Effector memory CD4-positive, alpha-beta T cell (primary cell): ENCODE measurements around the gene GPR152.
A peak's percentile ranks its signal among the peaks of the same experiment; 100 is the strongest.

Experiments
- DNase-seq, 3 donors: peaks; one replicate each; pipeline ENCODE4 v3.0.0-alpha.2; 2020
- H3K27ac ChIP-seq: 2 replicates; pipeline ENCODE4 v1.7.0; 2013; ENCODE audit warnings: mild to moderate bottlenecking, low read length, moderate library complexity; ENCODE audit not compliant: insufficient read depth, poor library complexity, severe bottlenecking
- H3K27me3 ChIP-seq: replicated peaks from 2 replicates; pipeline ENCODE4 v1.7.0; 2013; ENCODE audit warnings: mild to moderate bottlenecking, low read length; ENCODE audit not compliant: insufficient read depth, control insufficient read depth, poor library complexity, severe bottlenecking
- H3K36me3 ChIP-seq: 2 replicates; pipeline ENCODE4 v1.7.0; 2013; ENCODE audit warnings: mild to moderate bottlenecking, low read length, moderate library complexity; ENCODE audit not compliant: control insufficient read depth, insufficient read depth
- H3K4me1 ChIP-seq: 2 replicates; pipeline ENCODE4 v1.7.0; 2013; ENCODE audit warnings: low read length, mild to moderate bottlenecking; ENCODE audit not compliant: control insufficient read depth, insufficient read depth, poor library complexity, severe bottlenecking
- H3K4me3 ChIP-seq: 2 replicates; pipeline ENCODE4 v1.7.0; 2013; ENCODE audit warnings: low read length, low read depth, mild to moderate bottlenecking; ENCODE audit not compliant: insufficient read depth, poor library complexity, severe bottlenecking
- H3K9me3 ChIP-seq: 2 replicates; pipeline ENCODE4 v1.7.0; 2013; ENCODE audit warnings: mild to moderate bottlenecking, low read length, moderate library complexity; ENCODE audit not compliant: control insufficient read depth

The GPR152 gene

GRCh38 chr11:67494371-67495233 lies 42.1 kb upstream of the GPR152 start:
- Histone ChIP-seq H3K27me3 (no peaks in the 10 kb centered on the region), H3K4me3 (no peak overlapping the region), H3K36me3 (peaks cover 92% of the 10 kb centered on the region), H3K9me3 (no peaks in the 10 kb centered on the region), H3K27ac (no peak overlapping the region), H3K4me1 (no peaks in the 10 kb centered on the region)
- no peak for DNase-seq

GRCh38 chr11:67493548-67494370 lies 41.2 kb upstream of the GPR152 start:
- no peak for DNase-seq
- Histone ChIP-seq H3K36me3 (peaks cover 97% of the 10 kb centered on the region), H3K27ac (no peak overlapping the region), H3K4me3 (no peak overlapping the region), H3K27me3 (no peaks in the 10 kb centered on the region), H3K4me1 (no peaks in the 10 kb centered on the region), H3K9me3 (no peaks in the 10 kb centered on the region)

- DNase-seq: no peak
- no peaks in the 10 kb centered on the region for H3K27me3 ChIP-seq
- H3K9me3 ChIP-seq: no peaks in the 10 kb centered on the region
- peaks cover under 1% of the 10 kb centered on the region for H3K4me1 ChIP-seq
- H3K27ac ChIP-seq: no peak overlapping the region
- no peak overlapping the region for H3K4me3 ChIP-seq
- peaks cover 94% of the 10 kb centered on the region for H3K36me3 ChIP-seq
These were observed 40.4 kb upstream of the GPR152 start for GRCh38 chr11:67492801-67493547.

- no peak for DNase-seq
- peaks cover 93% of the 10 kb centered on the region for H3K36me3 ChIP-seq
- no peak overlapping the region for H3K27ac ChIP-seq
- no peaks in the 10 kb centered on the region for H3K27me3 ChIP-seq
- H3K4me3 ChIP-seq: no peak overlapping the region
- peaks cover 7% of the 10 kb centered on the region for H3K4me1 ChIP-seq
- no peaks in the 10 kb centered on the region for H3K9me3 ChIP-seq
These were observed 39.7 kb upstream of the GPR152 start for GRCh38 chr11:67492069-67492727.

GRCh38 chr11:67491276-67492068 lies 38.9 kb upstream of the GPR152 start:
- DNase-seq: no peak
- no peak overlapping the region for H3K27ac ChIP-seq
- H3K27me3 ChIP-seq: no peaks in the 10 kb centered on the region
- no peaks in the 10 kb centered on the region for H3K9me3 ChIP-seq
- peaks cover 90% of the 10 kb centered on the region for H3K36me3 ChIP-seq
- no peak overlapping the region for H3K4me3 ChIP-seq
- H3K4me1 ChIP-seq: peaks cover 14% of the 10 kb centered on the region

GRCh38 chr11:67490727-67491065 lies 38.2 kb upstream of the GPR152 start:
- Histone ChIP-seq H3K27me3 (no peaks in the 10 kb centered on the region), H3K27ac (peak overlapping the region; percentile 11), H3K4me3 (no peak overlapping the region), H3K9me3 (no peaks in the 10 kb centered on the region), H3K36me3 (peaks cover 82% of the 10 kb centered on the region), H3K4me1 (peaks cover 21% of the 10 kb centered on the region)
- DNase-seq: no peak

GRCh38 chr11:67489885-67490726 lies 37.6 kb upstream of the GPR152 start:
- no peaks in the 10 kb centered on the region for H3K9me3 ChIP-seq
- peaks cover 77% of the 10 kb centered on the region for H3K36me3 ChIP-seq
- no peaks in the 10 kb centered on the region for H3K27me3 ChIP-seq
- no peak for DNase-seq
- peaks cover 24% of the 10 kb centered on the region for H3K4me1 ChIP-seq
- H3K4me3 ChIP-seq: no peak overlapping the region
- peak overlapping the region; percentile 11 for H3K27ac ChIP-seq

- H3K9me3 ChIP-seq: no peaks in the 10 kb centered on the region
- no peaks in the 10 kb centered on the region for H3K27me3 ChIP-seq
- peaks cover 71% of the 10 kb centered on the region for H3K36me3 ChIP-seq
- no peak overlapping the region for H3K4me3 ChIP-seq
- H3K27ac ChIP-seq: no peak overlapping the region
- H3K4me1 ChIP-seq: peaks cover 32% of the 10 kb centered on the region
- no peak for DNase-seq
These were observed 36.8 kb upstream of the GPR152 start for GRCh38 chr11:67489203-67489884.
